Measurements from ENCODE around the gene NEK7.
"Not testable (repeated sequence)": the region's sequence is repeated elsewhere in the genome, so short reads cannot be mapped to it uniquely, and the experiment has no call there.

The NEK7 gene

DNA sequence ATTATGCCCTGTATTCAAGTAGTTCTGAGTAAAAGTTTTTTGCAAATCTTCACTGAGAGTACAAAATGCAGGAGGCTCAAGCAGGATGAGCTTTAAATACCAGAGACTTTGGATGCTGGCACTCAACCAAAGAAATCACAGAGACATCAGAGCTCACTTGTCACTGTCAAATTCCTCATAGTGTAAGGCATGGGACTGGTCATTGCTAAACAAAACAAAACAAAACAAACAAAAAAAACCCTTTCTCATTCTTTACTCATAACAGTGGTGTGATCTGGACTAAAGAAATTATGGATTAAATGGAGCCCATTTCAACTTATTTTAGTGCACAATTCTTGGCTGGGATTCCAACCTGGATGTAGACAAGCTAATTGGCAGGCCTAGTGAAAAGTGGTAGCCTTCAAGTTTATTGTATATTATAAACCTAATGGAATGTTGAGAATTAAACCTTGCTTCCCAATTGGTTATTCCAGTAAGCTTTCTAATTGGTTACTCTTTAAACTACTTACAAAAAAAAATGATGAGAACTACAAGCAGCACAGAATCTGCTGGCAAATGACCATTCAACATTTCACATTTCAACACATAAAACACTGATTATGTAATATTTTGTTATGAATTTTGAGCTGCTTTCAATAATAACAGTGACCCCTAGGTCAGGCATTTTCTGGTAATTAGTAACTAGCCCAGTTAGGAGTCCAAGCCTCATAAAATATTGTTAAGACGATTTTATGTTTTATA, 30.6 kb upstream of the NEK7 start:
- Histone ChIP-seq H3K4me1 (ENCODE audit: insufficient read depth, insufficient read length) (no peaks in the 10 kb centered on the region), H3K36me3 (ENCODE audit: insufficient read depth, insufficient read length, low read length) (no peaks in the 10 kb centered on the region), H3K9me3 (ENCODE audit: insufficient read depth, low read length) (no peaks in the 10 kb centered on the region), H3K27me3 (ENCODE audit: insufficient read depth, insufficient read length) (no peaks in the 10 kb centered on the region), H3K4me3 (ENCODE audit: insufficient read length, low read depth) (no peak overlapping the region), H3K9ac (ENCODE audit: insufficient read length, low read depth) (no peak overlapping the region)
- DNase-seq (ENCODE audit: low read depth, low spot score): no peak
- no peak for TF ChIP-seq SUZ12 (IDR thresholded peaks at IDR 0.05; ENCODE audit: extremely low read depth, insufficient read depth, insufficient read length)
- TF ChIP-seq YY1 (IDR thresholded peaks at IDR 0.05; ENCODE audit: insufficient read depth, insufficient read length): no peak
- no peak for TF ChIP-seq ZNF274 (IDR thresholded peaks at IDR 0.05; ENCODE audit: low read depth, low read length)

DNA sequence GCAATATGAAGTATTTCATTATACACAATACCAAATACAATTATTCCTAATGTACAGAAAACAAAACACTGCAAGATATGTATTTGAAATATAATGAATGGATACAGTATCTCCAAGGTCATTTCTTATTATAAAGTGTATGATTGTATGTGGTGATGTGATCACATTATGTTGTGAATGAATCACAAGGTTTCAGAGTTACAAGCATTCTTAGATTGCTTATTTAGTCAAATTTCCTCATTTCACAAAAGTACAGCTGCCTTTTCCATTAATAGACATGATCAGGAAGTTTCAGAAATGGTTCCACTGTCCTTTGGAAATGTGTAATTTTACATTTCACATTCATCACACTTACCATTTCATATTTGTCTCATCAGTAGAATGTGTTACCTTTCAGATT, 28.3 kb upstream of the NEK7 start:
- Histone ChIP-seq H3K9ac (ENCODE audit: insufficient read length, low read depth) (no peak overlapping the region), H3K9me3 (ENCODE audit: insufficient read depth, low read length) (no peaks in the 10 kb centered on the region), H3K36me3 (ENCODE audit: insufficient read depth, insufficient read length, low read length) (no peaks in the 10 kb centered on the region), H3K27me3 (ENCODE audit: insufficient read depth, insufficient read length) (no peaks in the 10 kb centered on the region), H3K4me3 (ENCODE audit: insufficient read length, low read depth) (no peak overlapping the region), H3K4me1 (ENCODE audit: insufficient read depth, insufficient read length) (no peaks in the 10 kb centered on the region)
- TF ChIP-seq YY1 (IDR thresholded peaks at IDR 0.05; ENCODE audit: insufficient read depth, insufficient read length) (no peak), SUZ12 (IDR thresholded peaks at IDR 0.05; ENCODE audit: extremely low read depth, insufficient read depth, insufficient read length) (no peak), ZNF274 (IDR thresholded peaks at IDR 0.05; ENCODE audit: low read depth, low read length) (no peak)
- DNase-seq (ENCODE audit: low read depth, low spot score): no peak

DNA sequence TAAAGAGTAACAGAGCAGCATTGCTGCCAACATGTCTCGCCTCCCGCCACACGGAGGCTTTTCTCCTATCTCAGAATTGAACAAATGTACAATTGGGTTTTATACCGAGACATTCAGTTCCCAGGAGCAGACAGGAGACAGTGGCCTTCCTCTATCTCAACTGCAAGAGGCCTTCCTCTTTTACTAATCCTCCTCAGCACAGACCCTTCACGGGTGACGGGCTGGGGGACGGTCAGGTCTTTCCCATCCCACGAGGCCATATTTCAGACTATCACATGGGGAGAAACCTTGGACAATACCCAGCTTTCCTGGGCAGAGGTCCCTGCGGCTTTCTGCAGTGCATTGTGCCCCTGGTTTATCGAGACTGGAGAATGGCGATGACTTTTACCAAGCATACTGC, 26.7 kb upstream of the NEK7 start:
- H3K27me3 ChIP-seq (ENCODE audit: insufficient read depth, insufficient read length); H3K9ac ChIP-seq (ENCODE audit: insufficient read length, low read depth); H3K9me3 ChIP-seq (ENCODE audit: insufficient read depth, low read length); DNase-seq (ENCODE audit: low read depth, low spot score); H3K4me3 ChIP-seq (ENCODE audit: insufficient read length, low read depth); H3K4me1 ChIP-seq (ENCODE audit: insufficient read depth, insufficient read length); H3K36me3 ChIP-seq (ENCODE audit: insufficient read depth, insufficient read length, low read length): not testable (repeated sequence)

GRCh38 chr1:198132060-198132781, 24.6 kb upstream of the NEK7 start:
- Histone ChIP-seq H3K27me3 (ENCODE audit: insufficient read depth, insufficient read length) (no peaks in the 10 kb centered on the region), H3K4me3 (ENCODE audit: insufficient read length, low read depth) (no peak overlapping the region), H3K9me3 (ENCODE audit: insufficient read depth, low read length) (no peaks in the 10 kb centered on the region), H3K36me3 (ENCODE audit: insufficient read depth, insufficient read length, low read length) (no peaks in the 10 kb centered on the region), H3K4me1 (ENCODE audit: insufficient read depth, insufficient read length) (no peaks in the 10 kb centered on the region), H3K9ac (ENCODE audit: insufficient read length, low read depth) (no peak overlapping the region)
- no peak for DNase-seq (ENCODE audit: low read depth, low spot score)
- TF ChIP-seq ZNF274 (IDR thresholded peaks at IDR 0.05; ENCODE audit: low read depth, low read length): no peak
- TF ChIP-seq YY1 (IDR thresholded peaks at IDR 0.05; ENCODE audit: insufficient read depth, insufficient read length): no peak
- no peak for TF ChIP-seq SUZ12 (IDR thresholded peaks at IDR 0.05; ENCODE audit: extremely low read depth, insufficient read depth, insufficient read length)

DNA sequence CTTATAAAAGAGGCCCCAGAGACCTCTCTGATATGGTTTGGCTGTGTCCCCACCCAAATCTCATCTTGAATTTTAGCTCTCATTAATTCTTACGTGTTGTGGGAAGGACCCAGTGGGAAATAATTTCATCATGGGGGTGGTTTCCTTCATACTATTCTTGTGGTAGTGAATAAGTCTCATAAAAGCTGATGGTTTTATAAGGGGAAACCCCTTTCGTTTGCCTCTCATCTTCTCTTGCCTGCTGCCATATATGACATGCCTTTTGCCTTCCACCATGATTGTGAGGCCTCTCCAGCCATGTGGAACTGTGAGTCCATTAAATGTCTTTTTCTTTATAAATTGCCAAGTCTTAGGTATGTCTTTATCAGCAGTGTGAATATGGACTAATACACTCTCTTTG, 22.5 kb upstream of the NEK7 start:
- Histone ChIP-seq H3K27me3 (ENCODE audit: insufficient read depth, insufficient read length) (no peaks in the 10 kb centered on the region), H3K9me3 (ENCODE audit: insufficient read depth, low read length) (no peaks in the 10 kb centered on the region)

GRCh38 chr1:198135366-198135765, 21.4 kb upstream of the NEK7 start:
- Histone ChIP-seq H3K27me3 (ENCODE audit: insufficient read depth, insufficient read length) (no peaks in the 10 kb centered on the region), H3K4me1 (ENCODE audit: insufficient read depth, insufficient read length) (no peaks in the 10 kb centered on the region), H3K9me3 (ENCODE audit: insufficient read depth, low read length) (no peaks in the 10 kb centered on the region), H3K4me3 (ENCODE audit: insufficient read length, low read depth) (no peak overlapping the region), H3K9ac (ENCODE audit: insufficient read length, low read depth) (no peak overlapping the region), H3K36me3 (ENCODE audit: insufficient read depth, insufficient read length, low read length) (no peaks in the 10 kb centered on the region)
- DNase-seq (ENCODE audit: low read depth, low spot score): no peak
- no peak for TF ChIP-seq YY1 (IDR thresholded peaks at IDR 0.05; ENCODE audit: insufficient read depth, insufficient read length)
- TF ChIP-seq ZNF274 (IDR thresholded peaks at IDR 0.05; ENCODE audit: low read depth, low read length): no peak
- no peak for TF ChIP-seq SUZ12 (IDR thresholded peaks at IDR 0.05; ENCODE audit: extremely low read depth, insufficient read depth, insufficient read length)

More for the DNA sequence above, 22.5 kb upstream of the NEK7 start:
- no peaks in the 10 kb centered on the region for H3K36me3 ChIP-seq (ENCODE audit: insufficient read depth, insufficient read length, low read length)
- TF ChIP-seq YY1 (IDR thresholded peaks at IDR 0.05; ENCODE audit: insufficient read depth, insufficient read length): no peak
- no peak for TF ChIP-seq ZNF274 (IDR thresholded peaks at IDR 0.05; ENCODE audit: low read depth, low read length)
- TF ChIP-seq SUZ12 (IDR thresholded peaks at IDR 0.05; ENCODE audit: extremely low read depth, insufficient read depth, insufficient read length): no peak
- no peak overlapping the region for H3K4me3 ChIP-seq (ENCODE audit: insufficient read length, low read depth)
- H3K9ac ChIP-seq (ENCODE audit: insufficient read length, low read depth): no peak overlapping the region
- no peak for DNase-seq (ENCODE audit: low read depth, low spot score)
- no peaks in the 10 kb centered on the region for H3K4me1 ChIP-seq (ENCODE audit: insufficient read depth, insufficient read length)

GRCh38 chr1:198141668-198142351, 15.0 kb upstream of the NEK7 start:
- no peak for TF ChIP-seq YY1 (IDR thresholded peaks at IDR 0.05; ENCODE audit: insufficient read depth, insufficient read length)
- no peak for TF ChIP-seq SUZ12 (IDR thresholded peaks at IDR 0.05; ENCODE audit: extremely low read depth, insufficient read depth, insufficient read length)
- TF ChIP-seq ZNF274 (IDR thresholded peaks at IDR 0.05; ENCODE audit: low read depth, low read length): no peak
- no peaks in the 10 kb centered on the region for H3K4me1 ChIP-seq (ENCODE audit: insufficient read depth, insufficient read length)
- H3K9me3 ChIP-seq (ENCODE audit: insufficient read depth, low read length): no peaks in the 10 kb centered on the region
- H3K27me3 ChIP-seq (ENCODE audit: insufficient read depth, insufficient read length): no peaks in the 10 kb centered on the region
- no peak for DNase-seq (ENCODE audit: low read depth, low spot score)
- H3K36me3 ChIP-seq (ENCODE audit: insufficient read depth, insufficient read length, low read length): no peaks in the 10 kb centered on the region
- H3K9ac ChIP-seq (ENCODE audit: insufficient read length, low read depth): no peak overlapping the region
- no peak overlapping the region for H3K4me3 ChIP-seq (ENCODE audit: insufficient read length, low read depth)

Data from NT2/D1 (cell line).